Right cardiac atrium (tissue), 5 donors: ENCODE data around the gene BCLAF3. TPM values are rescaled to one million over a fixed set of nuclear protein-coding genes. Genes with fewer than 3 reads are reported as not detected.

Source experiments
- ATAC-seq, 2 donors: fragments of 200-7000 bp; cut with Tn5 transposase; one replicate each; pipeline versions ENCODE4 v1.8.0 to v1.9.1; 2020; ENCODE audit warnings: moderate library complexity in 2 of 2, mild to moderate bottlenecking in 1 of 2
- DNase-seq, 3 donors: peaks; one replicate each; pipeline ENCODE4 v3.0.0-alpha.2; 2020
- H3K27ac ChIP-seq: one replicate; pipeline ENCODE4 v1.5.1; 2013; ENCODE audit warnings: mild to moderate bottlenecking, low read length, control low read depth, moderate library complexity
- H3K27me3 ChIP-seq: one replicate; pipeline ENCODE4 v1.6.1; 2013; ENCODE audit not compliant: control insufficient read depth, insufficient read depth
- H3K4me1 ChIP-seq: one replicate; pipeline ENCODE4 v1.6.1; 2013; ENCODE audit warnings: low read length; ENCODE audit not compliant: control insufficient read depth, insufficient read depth
- H3K4me3 ChIP-seq: one replicate; pipeline ENCODE4 v1.5.1; 2013; ENCODE audit warnings: low read length, control low read depth
- H3K9me3 ChIP-seq: one replicate; pipeline ENCODE4 v1.6.1; 2013; ENCODE audit warnings: low read length; ENCODE audit not compliant: control insufficient read depth
- WGBS: extraction: QIAGEN DNeasy Blood & Tissue Kit; methylation state at CpG from one replicate; pipeline ENCODE4 v1.1.7; 2013; 5-methylcytosine and 5-hydroxymethylcytosine counted together
- intact Hi-C, 4 donors: fragments of 100-400 bp; cut with DNase I; formaldehyde crosslinking; loops; one replicate each; pipeline versions ENCODE4 v1.11.0 to v1.14.0; 2022 to 2023
- long read RNA-seq, 4 donors: library from polyadenylated mRNA; unstranded; transcript quantifications; one replicate each; pipeline ENCODE4 v2.0.0, GENCODE V29; 2020 to 2021
- polyA plus RNA-seq: library from polyadenylated mRNA; stranded (reverse); fragments of 200-250 nt; gene quantifications from one replicate; pipeline ENCODE4 v1.2.3, GENCODE V29; 2013
- total RNA-seq, 4 donors: library from RNA; stranded (reverse); fragmentation: NEBNext Ultra II Directional; extraction: Animal tissue kit (Norgen Biotek cat#: 25700); gene quantifications; one replicate each; pipeline ENCODE4 v1.2.1, GENCODE V29; 2021
- donor health status: healthy with polysubstance abuse.
- donor health status: DM: no; HTN: yes; CAD: no.
- donor health status: DM: no; HTN: no; CAD: no.
- donor health status: DM: no; HTN: yes; CAD: no; lungs with severe emphysema.
- donor health status: DM: yes; HTN: yes; CAD: no.

The BCLAF3 gene
- total RNA-seq (1 to 10 TPM; 7.3 to 8.4 (median 8.2) TPM), polyA plus RNA-seq (2.8 TPM)
- long read RNA-seq, donor 1, partial matches to known transcripts, result 6 of 19 reads
- long read RNA-seq, donor 1, other reads (novel, unspliced or antisense), result 13 of 19 reads
- long read RNA-seq, donor 2, partial matches to known transcripts, result 1 of 3 reads
- long read RNA-seq, donor 2, other reads (novel, unspliced or antisense), result 2 of 3 reads
- long read RNA-seq, donor 3, partial matches to known transcripts, result 0 of 1 reads
- long read RNA-seq, donor 3, other reads (novel, unspliced or antisense), result 1 of 1 reads
- long read RNA-seq, donor 4, result 0 reads

- WGBS, result 1% methylated on average over 62 of the region's 103 CpGs
- H3K27ac ChIP-seq, result peak within 1 kb of the TSS; percentile 84
- DNase-seq (peak; percentile 90 to 96 (median 96)), ATAC-seq (peak; percentile 99 to 100)
- H3K9me3 ChIP-seq, result no peaks in the 10 kb centered on the region
- H3K4me3 ChIP-seq, result peak within 1 kb of the TSS; percentile 76
- intact Hi-C loops, result no loop called here
- no peaks in the 10 kb centered on the region for H3K27me3 ChIP-seq
- H3K4me1 ChIP-seq, result peaks cover 3% of the 10 kb centered on the region
Measured at GRCh38 chrX:19990556-19991349, at the start of gene BCLAF3. Gene BCLAF3, minus strand, starts transcription at chrX:19991061. Its CDS starts 20,797 bp downstream, at chrX:19970264.

GRCh38 chrX:20038966-20039365, 48.1 kb upstream of the BCLAF3 start:
- H3K27ac ChIP-seq, result no peak overlapping the region
- no peak overlapping the region for H3K4me3 ChIP-seq
- no peaks in the 10 kb centered on the region for H3K27me3 ChIP-seq
- 84% methylated on average over 3 of the region's 3 CpGs for WGBS
- intact Hi-C loops, result no loop called here
- no peaks in the 10 kb centered on the region for H3K9me3 ChIP-seq
- no peak for ATAC-seq
- no peaks in the 10 kb centered on the region for H3K4me1 ChIP-seq
- DNase-seq, result no peak

DNA sequence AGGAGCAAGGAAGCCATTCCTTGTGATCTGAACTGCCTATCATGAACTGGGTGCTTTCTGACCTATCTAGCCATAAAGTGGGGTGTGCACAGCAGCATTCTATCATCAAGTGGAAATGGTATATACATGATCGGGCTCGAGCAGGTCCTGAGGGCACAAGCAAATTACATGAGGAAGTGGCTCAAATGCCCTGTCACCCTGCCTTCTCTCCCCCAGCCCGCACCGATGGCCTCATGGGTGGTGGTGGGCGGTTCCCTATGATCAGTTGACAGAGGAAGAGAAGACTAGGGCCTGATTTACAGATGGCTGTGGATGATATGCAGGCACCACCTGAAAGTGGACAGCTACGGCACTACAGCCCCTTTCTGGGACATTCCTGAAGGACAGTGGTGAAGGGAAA, 46.3 kb upstream of the BCLAF3 start:
- no peaks in the 10 kb centered on the region for H3K9me3 ChIP-seq
- H3K4me1 ChIP-seq, result no peaks in the 10 kb centered on the region
- no peak for ATAC-seq
- no peak for DNase-seq
- H3K27ac ChIP-seq, result no peak overlapping the region
- no peak overlapping the region for H3K4me3 ChIP-seq
- intact Hi-C loops, result no loop called here
- H3K27me3 ChIP-seq, result no peaks in the 10 kb centered on the region
- 94% methylated on average over 6 of the region's 6 CpGs for WGBS

GRCh38 chrX:20032201-20032600, 41.3 kb upstream of the BCLAF3 start:
- intact Hi-C loops, result no loop called here
- no peak for DNase-seq
- 74% methylated on average over 2 of the region's 2 CpGs for WGBS
- ATAC-seq, result no peak
- H3K4me3 ChIP-seq, result no peak overlapping the region
- H3K27me3 ChIP-seq, result no peaks in the 10 kb centered on the region
- no peaks in the 10 kb centered on the region for H3K4me1 ChIP-seq
- H3K27ac ChIP-seq, result no peak overlapping the region
- H3K9me3 ChIP-seq, result no peaks in the 10 kb centered on the region

DNA sequence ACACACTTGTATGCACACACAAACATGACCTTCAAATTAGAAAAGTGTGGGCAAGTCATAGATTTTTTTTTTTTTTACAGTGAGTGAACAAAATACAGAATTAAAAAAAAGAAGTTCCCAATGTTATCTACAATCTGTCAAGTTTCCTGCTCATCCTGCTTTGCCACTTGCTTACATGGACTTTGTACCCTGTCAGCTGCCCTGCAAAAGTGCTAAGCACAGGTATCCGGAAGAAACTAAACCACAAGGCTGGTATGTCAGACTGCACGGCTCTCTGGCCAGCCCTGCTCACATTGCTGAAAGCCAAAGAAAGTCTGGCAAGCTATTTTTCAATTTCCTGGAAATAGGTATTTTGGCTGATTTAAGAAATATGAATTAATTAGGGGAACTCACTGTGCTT, 38.9 kb upstream of the BCLAF3 start:
- no peaks in the 10 kb centered on the region for H3K4me1 ChIP-seq
- WGBS, result 52% methylated on average over 2 of the region's 2 CpGs
- intact Hi-C loops, result no loop called here
- no peaks in the 10 kb centered on the region for H3K27me3 ChIP-seq
- no peak overlapping the region for H3K4me3 ChIP-seq
- H3K27ac ChIP-seq, result no peak overlapping the region
- DNase-seq (no peak), ATAC-seq (no peak)
- H3K9me3 ChIP-seq, result no peaks in the 10 kb centered on the region

- intact Hi-C loops, result no loop called here
- no peak overlapping the region for H3K27ac ChIP-seq
Measured at GRCh38 chrX:20028588-20028987, 37.7 kb upstream of the BCLAF3 start.

DNA sequence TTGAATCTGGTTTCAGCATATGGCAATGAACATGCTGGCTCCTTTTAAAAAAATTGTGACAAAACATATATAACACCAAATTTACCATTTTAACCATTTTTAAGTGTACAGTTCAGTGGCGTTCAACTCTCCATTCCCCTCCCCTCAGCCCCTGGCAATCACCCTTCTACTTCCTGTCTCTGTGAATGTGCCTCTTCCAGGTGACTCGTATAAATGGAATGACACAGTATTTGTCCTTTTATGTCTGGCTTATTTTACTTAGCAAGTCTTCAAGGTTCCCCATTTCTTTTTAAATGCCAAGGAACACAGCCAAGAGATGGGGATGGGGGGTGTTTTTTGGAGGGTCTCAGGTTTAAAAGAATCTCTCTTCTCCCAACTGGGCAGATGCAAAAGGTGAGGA, 35.4 kb upstream of the BCLAF3 start:
- 37% methylated on average over 2 of the region's 2 CpGs for WGBS
- Histone ChIP-seq H3K4me1 (no peaks in the 10 kb centered on the region), H3K27me3 (no peaks in the 10 kb centered on the region), H3K27ac (no peak overlapping the region), H3K9me3 (no peaks in the 10 kb centered on the region), H3K4me3 (no peak overlapping the region)
- DNase-seq, result no peak
- intact Hi-C loops, result no loop called here
- ATAC-seq, result no peak

More at GRCh38 chrX:20028588-20028987, 37.7 kb upstream of the BCLAF3 start:
- DNase-seq, result no peak
- WGBS, result 78% methylated on average over 8 of the region's 8 CpGs
- no peaks in the 10 kb centered on the region for H3K4me1 ChIP-seq
- H3K4me3 ChIP-seq, result no peak overlapping the region
- H3K27me3 ChIP-seq, result no peaks in the 10 kb centered on the region
- ATAC-seq, result no peak
- no peaks in the 10 kb centered on the region for H3K9me3 ChIP-seq

- 72% methylated on average over 6 of the region's 6 CpGs for WGBS
- Histone ChIP-seq H3K4me3 (no peak overlapping the region), H3K27ac (no peak overlapping the region), H3K9me3 (no peaks in the 10 kb centered on the region), H3K27me3 (no peaks in the 10 kb centered on the region), H3K4me1 (no peaks in the 10 kb centered on the region)
- DNase-seq (peak in 1 of 3 donors; percentile 35), ATAC-seq (no peak)
- intact Hi-C loops, result no loop called here
Measured at GRCh38 chrX:20019672-20020365, 29.0 kb upstream of the BCLAF3 start.

GRCh38 chrX:20016616-20016945, 25.7 kb upstream of the BCLAF3 start:
- no peak for DNase-seq

DNA sequence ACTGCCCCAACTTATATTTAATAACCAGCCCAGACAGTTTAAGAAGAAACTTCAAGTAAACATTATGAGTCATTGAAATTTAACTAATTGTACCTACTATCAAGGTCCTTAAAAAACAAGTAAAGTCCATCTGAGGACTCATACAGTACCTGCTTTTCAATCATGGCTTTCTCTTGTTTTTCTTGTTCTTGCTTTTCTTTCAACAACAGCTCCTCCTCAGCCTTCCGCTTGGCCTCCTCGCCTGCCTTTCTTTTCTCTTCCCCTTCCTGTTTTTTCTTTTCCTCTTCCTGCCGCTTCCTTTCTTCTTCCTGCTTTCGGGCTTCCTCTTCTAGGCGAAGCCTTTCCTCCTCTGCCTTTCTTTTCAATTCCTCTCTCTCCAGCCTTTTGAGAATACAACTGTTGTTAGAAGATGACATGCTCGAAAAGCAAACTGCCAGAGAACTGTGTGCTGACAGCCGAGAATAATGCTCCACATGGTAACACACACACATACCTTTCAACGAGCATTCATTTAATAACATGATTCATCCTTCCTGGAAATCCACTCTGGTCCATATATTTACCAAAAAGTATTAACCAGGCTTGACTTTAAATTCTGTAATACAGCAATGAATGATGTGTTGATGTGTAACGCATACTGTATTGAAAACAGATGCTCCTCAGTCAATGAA, 25.2 kb upstream of the BCLAF3 start:
- H3K27ac ChIP-seq, result no peak overlapping the region
- no peaks in the 10 kb centered on the region for H3K4me1 ChIP-seq
- no peak for DNase-seq
- intact Hi-C loops, result no loop called here
- H3K4me3 ChIP-seq, result no peak overlapping the region
- WGBS, result 61% methylated on average over 9 of the region's 9 CpGs
- no peaks in the 10 kb centered on the region for H3K9me3 ChIP-seq
- no peak for ATAC-seq
- H3K27me3 ChIP-seq, result no peaks in the 10 kb centered on the region

More at GRCh38 chrX:20016616-20016945, 25.7 kb upstream of the BCLAF3 start:
- intact Hi-C loops, result no loop called here
- no peak overlapping the region for H3K27ac ChIP-seq
- H3K4me1 ChIP-seq, result no peaks in the 10 kb centered on the region
- no peaks in the 10 kb centered on the region for H3K27me3 ChIP-seq
- H3K9me3 ChIP-seq, result no peaks in the 10 kb centered on the region
- no peak for ATAC-seq
- H3K4me3 ChIP-seq, result no peak overlapping the region
- WGBS, result 58% methylated on average over 2 of the region's 2 CpGs

- H3K9me3 ChIP-seq, result no peaks in the 10 kb centered on the region
- intact Hi-C loops, result no loop called here
- 35% methylated on average over 1 of the region's 1 CpG for WGBS
- H3K27ac ChIP-seq, result no peak overlapping the region
- no peaks in the 10 kb centered on the region for H3K27me3 ChIP-seq
- no peak for ATAC-seq
- DNase-seq, result no peak
- H3K4me3 ChIP-seq, result no peak overlapping the region
- H3K4me1 ChIP-seq, result no peaks in the 10 kb centered on the region
Measured at GRCh38 chrX:20015422-20015821, 24.6 kb upstream of the BCLAF3 start.
